GM19238 (cell line): Measurements from ENCODE around the gene RAD23B.
A peak's percentile ranks its signal among the peaks of the same experiment; 100 is the strongest.

Experiments
- DNase-seq: peaks from one replicate; pipeline ENCODE4 v3.0.0; 2011; ENCODE audit warnings: low spot score; ENCODE audit not compliant: insufficient read length

RAD23B gene

DNA sequence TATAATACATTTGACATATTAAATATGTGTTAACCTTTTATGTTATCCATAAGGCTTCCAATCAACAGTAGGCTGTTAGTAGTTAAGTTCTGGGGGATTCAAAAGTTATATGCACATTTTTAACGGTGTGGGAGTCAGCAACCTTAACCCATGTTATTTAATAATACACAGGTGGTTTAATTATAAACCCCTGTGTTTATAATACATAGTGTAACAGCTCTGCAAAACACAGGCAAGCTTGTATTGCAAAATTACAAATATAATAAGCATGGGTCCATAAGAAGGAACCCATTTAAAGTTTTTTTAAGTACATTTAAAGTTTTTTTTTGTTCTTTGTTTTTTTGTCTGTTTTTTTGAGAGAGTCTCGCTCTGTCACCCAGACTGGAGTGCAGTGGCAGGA lies 14.5 kb upstream of the RAD23B start:
- DNase-seq, result no peak

DNA sequence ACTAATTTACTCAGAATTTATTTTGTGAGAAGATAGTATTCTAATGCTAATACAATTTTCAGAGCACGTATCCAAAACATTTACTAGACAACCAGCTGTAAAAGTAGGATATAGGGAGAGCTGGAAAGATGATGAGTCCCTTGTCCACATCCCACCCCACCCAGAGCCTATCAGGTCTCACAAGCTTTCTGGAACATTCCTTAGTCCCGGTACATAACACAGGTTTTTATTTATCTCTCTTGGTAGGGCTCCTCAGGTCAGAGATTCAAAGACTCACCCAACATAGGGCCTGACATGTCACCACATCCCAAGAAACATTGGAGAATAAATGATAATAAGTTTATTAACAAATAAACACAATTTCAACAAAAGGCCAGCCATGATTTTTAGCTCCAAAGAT lies 13.8 kb upstream of the RAD23B start:
- no peak for DNase-seq

DNA sequence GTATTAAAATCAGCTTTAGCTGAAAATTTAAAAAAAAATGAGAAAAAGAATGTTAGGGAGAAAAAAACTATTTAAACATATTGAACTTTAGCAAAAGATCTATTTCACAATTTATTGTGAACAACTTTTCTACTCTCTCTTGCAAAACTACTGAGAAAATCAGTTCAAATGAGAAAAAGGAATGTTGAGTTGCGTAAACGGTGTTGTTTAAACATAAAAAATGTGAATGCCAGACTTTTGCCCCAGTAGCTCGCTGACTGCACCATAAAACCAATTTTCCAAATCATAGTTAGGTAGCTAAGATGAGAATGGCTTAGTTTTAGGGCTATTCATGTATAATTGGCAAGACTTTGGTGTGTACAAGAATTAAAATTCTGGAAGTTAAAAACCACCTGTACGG lies 13.4 kb upstream of the RAD23B start:
- DNase-seq, result no peak

DNA sequence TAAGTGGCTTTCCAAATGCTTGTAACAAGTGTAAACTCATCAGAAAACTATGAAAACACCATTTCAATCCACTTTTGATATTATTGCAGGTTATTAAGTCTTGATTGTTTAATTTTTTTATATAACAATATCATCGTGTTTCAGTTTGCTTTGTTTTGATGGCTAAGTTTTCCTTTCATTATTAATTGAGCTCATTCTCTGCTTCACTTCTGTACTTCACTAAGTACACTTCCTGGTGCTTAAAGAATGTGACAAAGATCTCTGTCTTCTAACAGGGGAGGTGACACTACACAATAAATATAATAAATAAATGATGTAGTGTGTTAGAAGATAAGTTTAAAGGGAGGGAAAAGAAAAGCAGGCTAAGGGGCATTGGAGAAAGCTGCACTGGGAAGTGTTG lies 13.0 kb upstream of the RAD23B start:
- DNase-seq, result no peak

DNA sequence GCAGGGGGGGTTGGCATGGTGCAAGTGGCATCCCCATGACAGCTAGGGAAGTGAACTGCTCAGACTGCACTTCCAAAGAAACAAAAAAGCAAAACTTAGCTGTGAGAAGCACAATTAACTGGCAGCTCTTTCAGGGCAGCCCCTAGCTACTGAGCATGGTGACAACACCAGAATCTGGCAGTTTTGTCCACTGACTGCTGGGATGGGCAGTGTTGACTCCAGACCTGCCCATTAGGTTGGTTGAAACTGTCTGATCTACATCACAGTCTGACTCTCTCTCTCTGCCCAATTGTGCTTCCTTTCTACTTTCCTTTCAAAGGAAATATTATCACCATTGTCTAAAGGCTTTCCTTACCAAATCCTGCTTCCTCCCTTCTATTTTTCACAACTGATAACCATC lies 12.5 kb upstream of the RAD23B start:
- DNase-seq, result no peak

DNA sequence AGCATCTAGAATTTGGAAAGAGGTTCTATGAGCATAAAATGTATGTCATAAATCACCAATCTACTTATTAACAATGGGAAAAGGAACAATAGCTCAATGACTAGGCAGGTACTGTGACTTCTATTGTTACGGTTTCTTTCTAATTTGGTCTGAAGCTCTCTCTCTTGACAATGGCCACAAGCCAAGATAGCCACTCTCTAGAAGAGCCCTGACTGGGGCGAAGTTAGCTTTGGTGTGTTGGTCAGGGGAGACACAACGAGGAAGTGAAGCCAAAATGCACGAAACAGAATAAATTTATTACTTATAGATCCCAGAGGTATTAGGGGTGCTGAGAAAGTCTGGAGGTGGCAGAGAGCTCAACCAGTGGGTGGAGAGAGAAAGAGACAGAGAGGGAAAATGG lies 9.4 kb upstream of the RAD23B start:
- no peak for DNase-seq

- no peak for DNase-seq
These were observed 9.0 kb upstream of the RAD23B start for GRCh38 chr9:107274096-107274495.

DNA sequence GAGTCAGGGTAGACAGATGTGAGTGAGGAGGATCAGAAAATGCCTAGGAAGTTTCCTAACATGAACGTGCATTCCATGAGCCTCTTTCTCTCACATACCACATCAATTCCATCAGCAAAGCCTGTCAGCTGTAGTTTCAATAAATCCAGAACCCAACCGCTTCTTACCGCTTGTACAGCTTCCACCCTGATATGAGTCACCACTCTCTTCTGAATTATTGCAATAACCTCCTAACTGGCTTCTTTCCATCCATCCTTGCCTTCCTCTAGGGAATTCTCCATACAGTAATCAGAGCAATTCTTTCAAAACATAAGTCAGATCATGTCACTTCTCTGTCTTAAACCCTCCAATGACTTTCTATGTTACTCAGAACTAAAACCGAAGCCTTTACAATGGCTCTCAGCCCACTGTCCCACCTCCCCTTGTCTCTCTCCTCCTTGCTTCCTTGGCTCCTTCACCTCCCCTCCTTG lies 8.1 kb upstream of the RAD23B start:
- DNase-seq, result no peak

GRCh38 chr9:107275530-107275929 lies 7.5 kb upstream of the RAD23B start:
- no peak for DNase-seq

- DNase-seq, result no peak
These were observed 5.9 kb upstream of the RAD23B start for GRCh38 chr9:107276966-107277710.

GRCh38 chr9:107277801-107278200 lies 5.3 kb upstream of the RAD23B start:
- no peak for DNase-seq

GRCh38 chr9:107279086-107279485 lies 4.0 kb upstream of the RAD23B start:
- no peak for DNase-seq

GRCh38 chr9:107280543-107280942 lies 2.5 kb upstream of the RAD23B start:
- DNase-seq, result no peak

DNA sequence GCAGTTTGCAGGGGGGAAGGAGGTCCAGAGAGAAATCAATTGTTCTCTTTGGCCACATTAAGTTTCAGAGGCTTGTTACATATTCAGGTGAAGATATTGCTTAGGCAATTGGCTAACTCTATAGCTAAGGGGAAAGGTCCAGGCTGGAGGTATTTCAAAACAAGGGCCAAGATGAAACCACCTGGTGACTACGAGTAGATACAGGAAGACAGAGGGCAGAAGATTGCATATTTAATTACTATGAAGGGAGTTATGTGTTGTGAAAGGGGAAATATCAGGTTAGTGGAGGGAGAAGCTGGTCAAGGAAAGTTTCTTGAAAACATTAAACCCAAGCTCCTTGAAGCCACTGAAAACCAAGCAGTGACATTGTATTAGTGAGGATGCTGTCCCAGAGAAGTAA lies 1.9 kb upstream of the RAD23B start:
- DNase-seq, result no peak

DNA sequence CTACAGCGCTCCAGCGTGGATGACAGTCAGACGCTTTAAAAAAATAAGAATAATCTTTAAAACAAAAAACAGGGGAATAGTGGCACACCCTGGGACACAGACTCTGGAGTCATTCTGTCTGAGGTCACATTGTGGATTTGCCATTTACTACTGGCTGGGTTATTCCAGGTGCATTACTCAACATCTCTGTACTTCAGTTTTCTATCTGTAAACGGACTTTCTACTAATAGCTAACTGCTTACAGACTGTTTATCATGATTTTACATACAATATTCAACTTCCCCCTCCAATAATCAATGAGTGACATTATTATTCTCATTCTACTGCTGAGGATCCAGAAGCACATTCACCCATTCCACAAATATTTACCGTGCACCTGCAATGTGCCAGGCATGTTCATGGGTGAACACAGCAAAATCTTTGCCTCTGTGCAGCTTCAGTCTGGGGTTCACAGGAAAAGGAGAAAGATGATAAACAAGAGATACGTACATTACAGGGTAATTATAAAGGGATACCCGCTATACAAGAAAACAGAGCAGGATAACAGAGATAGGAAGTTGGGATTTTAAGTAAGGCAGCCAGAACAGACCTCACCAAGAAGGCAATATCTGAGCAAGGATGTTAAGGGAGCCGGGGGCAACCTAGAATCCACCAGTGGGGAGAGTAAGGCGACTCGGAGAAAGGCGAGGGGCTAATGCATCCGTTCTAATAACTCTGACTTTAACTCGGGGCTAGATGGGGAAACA lies 984 bp upstream of the RAD23B start:
- DNase-seq, result no peak

GRCh38 chr9:107283623-107284616 lies 841 bp downstream of the RAD23B start:
- peak; percentile 49 for DNase-seq

DNA sequence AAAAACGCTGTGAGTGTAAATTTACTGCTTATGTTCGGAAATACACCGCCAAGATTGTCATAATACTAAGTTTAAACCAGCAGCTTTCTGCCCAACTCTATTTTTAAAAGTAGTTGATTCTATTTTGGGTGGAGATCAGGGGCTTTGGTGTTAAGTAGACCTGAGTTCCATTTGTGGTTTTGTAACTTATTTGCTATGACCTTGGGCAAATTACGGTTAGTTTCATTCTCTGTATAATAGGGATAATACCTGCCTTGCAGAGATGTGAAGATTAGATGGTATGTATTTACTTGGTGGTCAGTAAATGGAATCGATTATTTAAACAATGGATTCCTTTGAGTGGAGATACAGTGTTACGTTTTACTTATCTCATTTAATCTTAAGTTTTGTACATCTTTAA lies 1.6 kb downstream of the RAD23B start:
- no peak for DNase-seq

DNA sequence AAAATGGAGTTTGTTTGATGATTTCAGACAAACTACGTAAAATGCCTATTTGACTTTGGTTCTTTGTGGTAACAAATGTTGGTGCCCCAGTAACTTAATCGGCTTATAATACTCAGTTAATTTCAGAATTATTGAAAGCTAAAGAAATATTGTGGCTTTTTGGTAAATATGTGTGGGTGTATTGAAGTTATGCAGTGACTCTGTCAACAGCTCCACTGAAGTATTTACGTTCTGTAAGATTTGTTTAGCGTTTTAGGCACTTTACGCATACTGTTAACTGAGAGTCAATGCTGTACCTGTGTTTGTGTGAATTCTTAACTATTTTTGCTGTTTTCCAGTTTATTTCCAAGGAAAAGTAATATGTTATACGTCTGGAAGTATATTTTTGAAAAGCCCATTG lies 2.2 kb downstream of the RAD23B start:
- DNase-seq, result no peak

GRCh38 chr9:107286057-107286456 lies 3.0 kb downstream of the RAD23B start:
- no peak for DNase-seq

DNA sequence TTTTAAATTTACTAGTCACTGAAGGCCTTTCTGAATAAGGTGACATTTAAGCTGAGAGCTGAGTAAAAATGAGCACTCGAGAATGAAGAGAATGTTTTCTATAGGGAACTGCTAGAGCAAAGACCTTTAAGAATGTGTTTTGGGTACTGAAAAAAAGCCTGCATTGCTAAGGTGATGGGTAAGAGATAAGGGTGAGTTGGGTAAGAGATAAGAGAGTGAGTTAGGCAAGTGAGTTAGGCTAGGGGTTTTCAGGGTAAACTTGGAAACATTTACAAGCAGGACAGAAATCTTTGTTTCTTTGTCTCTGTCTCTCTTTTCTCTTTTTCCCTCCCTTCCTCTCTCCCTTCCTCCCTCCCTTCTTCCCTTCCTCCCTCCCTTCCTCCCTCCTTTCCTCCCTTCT lies 5.6 kb downstream of the RAD23B start:
- no peak for DNase-seq

- no peak for DNase-seq
These were observed 7.5 kb downstream of the RAD23B start for GRCh38 chr9:107290619-107291018.
